ENCODE results near the gene THOC6.

The THOC6 gene

GRCh38 chr16:3036726-3037315 lies 13.0 kb downstream of the THOC6 start, which contains the start of gene BICDL2:
TSS of gene BICDL2 (minus strand) at chr16:3036944. CDS start at chr16:3035496, 1,448 bp downstream.
- no peak for TF ChIP-seq CTCF (IDR thresholded peaks at IDR 0.05; ENCODE audit: low read length)
- TF ChIP-seq EZH2 (IDR thresholded peaks at IDR 0.05; ENCODE audit: borderline replicate concordance, low read length) = no peak
- H3K9me3 ChIP-seq (ENCODE audit: low read length) = no peaks in the 10 kb centered on the region
- no peak within 1 kb of the TSS for H2AFZ ChIP-seq (ENCODE audit: low read length)
- no peaks in the 10 kb centered on the region for H3K4me1 ChIP-seq (ENCODE audit: insufficient read depth, low read length, severe bottlenecking)
- no peaks in the 10 kb centered on the region for H4K20me1 ChIP-seq (ENCODE audit: insufficient read depth, low read length)
- H3F3A ChIP-seq (ENCODE audit: insufficient read depth, low read length) = no peaks in the 10 kb centered on the region
- H3K9ac ChIP-seq (ENCODE audit: low read length) = no peak within 1 kb of the TSS
- H3K4me2 ChIP-seq (ENCODE audit: low read length) = no peak within 1 kb of the TSS
- H3K36me3 ChIP-seq (ENCODE audit: insufficient read depth, low read length) = no peaks in the 10 kb centered on the region
- no peaks in the 10 kb centered on the region for H3K79me2 ChIP-seq (ENCODE audit: insufficient read depth, low read length)
- H3K27ac ChIP-seq (ENCODE audit: low read depth, low read length, poor library complexity, severe bottlenecking) = no peak within 1 kb of the TSS
- no peaks in the 10 kb centered on the region for H3K9me2 ChIP-seq (ENCODE audit: low read depth, low read length)
- H3K4me3 ChIP-seq (ENCODE audit: low read depth, low read length, poor library complexity, severe bottlenecking) = no peak within 1 kb of the TSS
- H3K27me3 ChIP-seq (ENCODE audit: insufficient read depth, low read length) = peaks cover 19% of the 10 kb centered on the region

DNA sequence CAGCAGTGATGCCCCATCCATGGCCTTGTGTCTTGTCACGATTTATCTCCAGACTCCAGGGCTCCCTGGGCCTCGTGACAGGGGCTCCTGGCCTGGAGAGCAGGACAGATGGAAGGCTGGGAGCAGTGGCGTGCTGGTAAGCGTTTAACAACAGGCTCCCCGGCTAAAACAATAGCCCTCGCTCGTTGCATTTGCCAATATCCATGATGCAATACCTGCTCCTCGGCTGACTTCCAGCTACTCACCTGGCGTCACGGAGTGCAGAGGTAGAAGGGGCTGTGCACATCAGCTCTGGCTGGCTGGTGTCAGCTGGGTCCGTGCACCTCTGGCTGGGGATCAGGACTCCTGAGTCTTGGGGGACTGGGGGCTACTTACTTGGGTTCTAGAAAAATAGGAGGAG lies 14.4 kb downstream of the THOC6 start:
- Histone ChIP-seq H3K27me3 (ENCODE audit: insufficient read depth, low read length) (peaks cover 10% of the 10 kb centered on the region), H3K9me2 (ENCODE audit: low read depth, low read length) (no peaks in the 10 kb centered on the region), H3K4me1 (ENCODE audit: insufficient read depth, low read length, severe bottlenecking) (no peaks in the 10 kb centered on the region)

DNA sequence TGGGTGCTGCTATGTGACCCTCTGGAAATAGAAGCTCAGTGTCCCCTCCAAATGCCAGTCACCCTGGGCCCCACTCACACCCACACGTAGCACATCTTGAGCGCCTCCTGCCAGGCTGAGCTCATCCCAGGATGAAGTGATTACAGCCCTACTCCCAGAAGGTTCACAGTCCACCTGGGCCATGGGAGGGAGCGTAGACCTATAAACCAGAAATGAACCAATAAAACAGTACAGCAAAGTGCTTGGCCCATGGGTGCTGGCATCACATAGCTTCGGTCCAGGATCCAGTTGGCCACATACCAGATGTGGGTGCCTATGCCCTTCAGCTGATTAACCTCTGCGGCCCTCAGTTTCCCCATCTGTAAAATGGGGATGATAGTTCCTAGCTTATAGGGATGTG lies 15.1 kb downstream of the THOC6 start:
- H3K9me2 ChIP-seq (ENCODE audit: low read depth, low read length) = no peaks in the 10 kb centered on the region
- H3K27ac ChIP-seq (ENCODE audit: low read depth, low read length, poor library complexity, severe bottlenecking) = no peak overlapping the region
- H3F3A ChIP-seq (ENCODE audit: insufficient read depth, low read length) = no peaks in the 10 kb centered on the region
- H3K9ac ChIP-seq (ENCODE audit: low read length) = no peak overlapping the region
- TF ChIP-seq CTCF (IDR thresholded peaks at IDR 0.05; ENCODE audit: low read length) (no peak), EZH2 (IDR thresholded peaks at IDR 0.05; ENCODE audit: borderline replicate concordance, low read length) (no peak)
- no peaks in the 10 kb centered on the region for H3K4me1 ChIP-seq (ENCODE audit: insufficient read depth, low read length, severe bottlenecking)
- no peak overlapping the region for H2AFZ ChIP-seq (ENCODE audit: low read length)
- H3K27me3 ChIP-seq (ENCODE audit: insufficient read depth, low read length) = peaks cover 10% of the 10 kb centered on the region
- no peaks in the 10 kb centered on the region for H3K79me2 ChIP-seq (ENCODE audit: insufficient read depth, low read length)
- H4K20me1 ChIP-seq (ENCODE audit: insufficient read depth, low read length) = no peaks in the 10 kb centered on the region
- H3K4me2 ChIP-seq (ENCODE audit: low read length) = no peak overlapping the region
- H3K4me3 ChIP-seq (ENCODE audit: low read depth, low read length, poor library complexity, severe bottlenecking) = no peak overlapping the region
- no peaks in the 10 kb centered on the region for H3K9me3 ChIP-seq (ENCODE audit: low read length)
- H3K36me3 ChIP-seq (ENCODE audit: insufficient read depth, low read length) = no peaks in the 10 kb centered on the region

More for the DNA sequence above, 14.4 kb downstream of the THOC6 start:
- Histone ChIP-seq H3K4me3 (ENCODE audit: low read depth, low read length, poor library complexity, severe bottlenecking) (no peak overlapping the region), H3K79me2 (ENCODE audit: insufficient read depth, low read length) (no peaks in the 10 kb centered on the region), H3K9me3 (ENCODE audit: low read length) (no peaks in the 10 kb centered on the region), H4K20me1 (ENCODE audit: insufficient read depth, low read length) (no peaks in the 10 kb centered on the region), H3K27ac (ENCODE audit: low read depth, low read length, poor library complexity, severe bottlenecking) (no peak overlapping the region), H3K9ac (ENCODE audit: low read length) (no peak overlapping the region), H3K4me2 (ENCODE audit: low read length) (no peak overlapping the region), H3K36me3 (ENCODE audit: insufficient read depth, low read length) (no peaks in the 10 kb centered on the region), H3F3A (ENCODE audit: insufficient read depth, low read length) (no peaks in the 10 kb centered on the region), H2AFZ (ENCODE audit: low read length) (no peak overlapping the region)
- TF ChIP-seq EZH2 (IDR thresholded peaks at IDR 0.05; ENCODE audit: borderline replicate concordance, low read length) (no peak), CTCF (IDR thresholded peaks at IDR 0.05; ENCODE audit: low read length) (no peak)

Data from OCI-LY1 (cell line).